HG03521 (cell line): ENCODE measurements around the gene ARMC10.
"Not testable (repeated sequence)": the region's sequence is repeated elsewhere in the genome, so short reads cannot be mapped to it uniquely, and the experiment has no call there.

ENCODE experiments used
- ATAC-seq: cut with Tn5 transposase; IDR thresholded peaks from one replicate; pipeline ENCODE4 v1.9.1; 2021; ENCODE audit warnings: mild to moderate bottlenecking, moderate library complexity; ENCODE audit not compliant: unreplicated experiment

ARMC10 gene

GRCh38 chr7:103074519-103075336 lies at the start of gene ARMC10, which contains the start of gene FBXL13:
Gene ARMC10, plus strand, starts transcription at chr7:103075140. Its CDS starts 133 bp downstream, at chr7:103075273.
Gene FBXL13, minus strand, starts transcription at chr7:103074796.
- ATAC-seq: peak; percentile 87

GRCh38 chr7:103025341-103025740 lies 49.6 kb upstream of the ARMC10 start:
- ATAC-seq: no peak

- no peak for ATAC-seq
Observed at GRCh38 chr7:103031024-103031423, 43.9 kb upstream of the ARMC10 start.

- ATAC-seq: no peak
Observed at GRCh38 chr7:103031781-103032180, 43.2 kb upstream of the ARMC10 start.

GRCh38 chr7:103034318-103034717 lies 40.6 kb upstream of the ARMC10 start:
- not testable (repeated sequence) for ATAC-seq

GRCh38 chr7:103037476-103037822 lies 37.5 kb upstream of the ARMC10 start:
- no peak for ATAC-seq

GRCh38 chr7:103037823-103038739 lies 36.9 kb upstream of the ARMC10 start:
- ATAC-seq: not testable (repeated sequence)

GRCh38 chr7:103041815-103042214 lies 33.1 kb upstream of the ARMC10 start:
- not testable (repeated sequence) for ATAC-seq

GRCh38 chr7:103048833-103049232 lies 26.1 kb upstream of the ARMC10 start:
- no peak for ATAC-seq

- no peak for ATAC-seq
Observed at GRCh38 chr7:103051519-103051918, 23.4 kb upstream of the ARMC10 start.

GRCh38 chr7:103056006-103056405 lies 18.9 kb upstream of the ARMC10 start:
- ATAC-seq: not testable (repeated sequence)

- ATAC-seq: no peak
Observed at GRCh38 chr7:103058122-103058521, 16.8 kb upstream of the ARMC10 start.

GRCh38 chr7:103059471-103059870 lies 15.5 kb upstream of the ARMC10 start:
- ATAC-seq: no peak

- no peak for ATAC-seq
Observed at GRCh38 chr7:103063895-103064294, 11.0 kb upstream of the ARMC10 start.

GRCh38 chr7:103065667-103066066 lies 9.3 kb upstream of the ARMC10 start:
- no peak for ATAC-seq

- ATAC-seq: no peak
Observed at GRCh38 chr7:103068414-103069403, 6.2 kb upstream of the ARMC10 start.

- ATAC-seq: no peak
Observed at GRCh38 chr7:103071000-103071399, 3.9 kb upstream of the ARMC10 start.

- ATAC-seq: no peak
Observed at GRCh38 chr7:103073989-103074518, 886 bp upstream of the ARMC10 start.

- ATAC-seq: peak; percentile 39
Observed at GRCh38 chr7:103075337-103075918, 488 bp downstream of the ARMC10 start.

GRCh38 chr7:103076764-103077163 lies 1.8 kb downstream of the ARMC10 start:
- no peak for ATAC-seq
